Measurements from ENCODE around the gene ABCA9. TPM values are rescaled to one million over a fixed set of nuclear protein-coding genes. Genes with fewer than 3 reads are reported as not detected.

The ABCA9 gene
- total and polyA plus RNA-seq, 9 of the 15 experiments (the other 6 are each of a cell fraction or from before 2014, with no cell fraction given) = 0.04 TPM; not detected in 8

DNA sequence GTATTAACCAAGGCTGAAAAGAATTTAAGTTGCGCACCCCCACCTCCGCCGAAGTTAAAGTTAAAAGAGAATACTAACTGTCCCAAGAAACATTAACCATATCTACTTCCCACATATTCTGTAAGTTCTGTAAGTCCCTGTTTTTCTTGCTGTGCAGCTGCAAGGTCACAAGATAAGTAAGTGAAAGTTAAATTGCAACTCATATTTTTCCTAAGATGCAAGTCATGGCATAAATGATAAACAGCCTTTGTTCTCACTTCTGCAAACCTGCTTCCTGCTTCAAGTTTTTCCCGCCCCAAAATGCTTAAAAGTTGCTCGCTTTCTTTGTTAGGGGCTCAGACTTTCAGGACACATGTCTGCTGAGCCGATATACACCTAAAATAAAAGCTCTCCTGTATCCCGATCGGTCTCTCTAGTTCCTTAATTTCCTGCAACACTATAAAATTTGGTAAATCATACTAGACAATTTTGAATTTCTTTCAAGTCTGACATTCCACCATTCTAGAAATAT, 32.6 kb upstream of the ABCA9 start (continued):
- TF ChIP-seq REST (IDR thresholded peaks at IDR 0.05; ENCODE audit: borderline replicate concordance) = 0 out of 2 replicates have a peak, but pooled peaks have one; percentile 7
- TF ChIP-seq REST (CRISPR knock-in tag; IDR thresholded peaks at IDR 0.05; ENCODE audit: low read depth) = no peak
- TF ChIP-seq ZNF197 (CRISPR knock-in tag; IDR thresholded peaks at IDR 0.05; ENCODE audit: low read depth) = peak; percentile 58
- peak; percentile 80; the same call in 1 of the 2 replicates for TF ChIP-seq TCF7 (IDR thresholded peaks at IDR 0.05; ENCODE audit: borderline replicate concordance)
- peak; percentile 57 for TF ChIP-seq MYNN (IDR thresholded peaks at IDR 0.05)
- no peak for TF ChIP-seq MYNN (CRISPR knock-in tag; IDR thresholded peaks at IDR 0.05)
- TF ChIP-seq NCOA1 (IDR thresholded peaks at IDR 0.05; ENCODE audit: low read depth) = peak; percentile 88
- no peak for TF ChIP-seq BDP1 (IDR thresholded peaks at IDR 0.05; ENCODE audit: insufficient read depth, insufficient read length)
- TF ChIP-seq PYGO2 (tag; IDR thresholded peaks at IDR 0.05) = no peak
- TF ChIP-seq NR2C2 (CRISPR knock-in tag; IDR thresholded peaks at IDR 0.05) = no peak
- peak; percentile 10; the same call in 1 of the 2 replicates for TF ChIP-seq NR2C2 (tag; IDR thresholded peaks at IDR 0.05)
- no peak for TF ChIP-seq RBM25 (IDR thresholded peaks at IDR 0.05; ENCODE audit: low read depth, low read length, severe bottlenecking)
- peak; percentile 52; the same call in 1 of the 2 replicates for TF ChIP-seq MEF2D (tag; conservative IDR thresholded peaks at IDR 0.05; ENCODE audit: low read depth)
- TF ChIP-seq IFI16 (CRISPR knock-in tag; IDR thresholded peaks at IDR 0.05) = peak; percentile 50; the same call in 1 of the 2 replicates
- peak in 1 of 2 experiments; percentile 80; a peak in 2 of 4 replicates for TF ChIP-seq TEAD1 (CRISPR knock-in tag; IDR thresholded peaks at IDR 0.05)
- peak; percentile 86; the same call in 1 of the 2 replicates for TF ChIP-seq MTA3 (IDR thresholded peaks at IDR 0.05; ENCODE audit: borderline replicate concordance)
- no peak for TF ChIP-seq ZNF785 (CRISPR knock-in tag; IDR thresholded peaks at IDR 0.05)
- TF ChIP-seq CBFA2T2 (conservative IDR thresholded peaks at IDR 0.05) = peak; percentile 96
- TF ChIP-seq, protein P1, sequence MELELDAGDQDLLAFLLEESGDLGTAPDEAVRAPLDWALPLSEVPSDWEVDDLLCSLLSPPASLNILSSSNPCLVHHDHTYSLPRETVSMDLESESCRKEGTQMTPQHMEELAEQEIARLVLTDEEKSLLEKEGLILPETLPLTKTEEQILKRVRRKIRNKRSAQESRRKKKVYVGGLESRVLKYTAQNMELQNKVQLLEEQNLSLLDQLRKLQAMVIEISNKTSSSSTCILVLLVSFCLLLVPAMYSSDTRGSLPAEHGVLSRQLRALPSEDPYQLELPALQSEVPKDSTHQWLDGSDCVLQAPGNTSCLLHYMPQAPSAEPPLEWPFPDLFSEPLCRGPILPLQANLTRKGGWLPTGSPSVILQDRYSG (tag; conservative IDR thresholded peaks at IDR 0.05; ENCODE audit: low read depth) = peak; percentile 90; the same call in 1 of the 2 replicates
- no peak for TF ChIP-seq GTF2A2 (tag; IDR thresholded peaks at IDR 0.05)
